ENCODE measurements around the gene POP7. TPM values are rescaled to one million over a fixed set of nuclear protein-coding genes. Genes with fewer than 3 reads are reported as not detected.

Gene POP7
- total RNA-seq, 1 experiment from 2014 or later, result 79.2 TPM

DNA sequence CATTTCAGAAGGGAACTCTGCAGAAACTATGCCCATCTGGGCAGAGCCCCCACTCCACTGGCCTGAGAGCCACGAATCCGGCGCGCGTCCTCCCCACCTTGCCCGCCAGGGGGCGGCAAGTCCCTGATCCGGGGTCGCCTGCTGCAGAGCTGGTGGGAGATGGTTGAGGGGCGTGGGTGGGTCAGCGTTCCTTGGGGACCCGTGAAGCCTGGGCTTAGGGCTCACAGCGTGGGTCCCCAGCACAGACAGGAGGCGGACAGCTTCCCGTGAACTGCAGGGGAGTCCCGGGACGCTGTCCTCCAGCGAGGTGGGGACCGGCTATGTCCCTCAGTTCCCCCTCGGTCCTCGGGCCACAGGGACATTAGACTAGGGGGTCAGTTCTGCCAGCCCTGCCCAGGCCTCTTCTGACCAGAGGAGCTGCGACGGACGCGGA lies 585 bp upstream of the POP7 start (continued):
- no peak for TF ChIP-seq CREM (CRISPR knock-in tag; IDR thresholded peaks at IDR 0.05)
- 0 out of 2 replicates have a peak, but pooled peaks have one; percentile 31 for TF ChIP-seq ESRRA (CRISPR knock-in tag; IDR thresholded peaks at IDR 0.05; ENCODE audit: borderline replicate concordance)
- no peak for TF ChIP-seq NR1H2 (CRISPR knock-in tag; IDR thresholded peaks at IDR 0.05)
- no peak for TF ChIP-seq ZNF263 (CRISPR knock-in tag; IDR thresholded peaks at IDR 0.05; ENCODE audit: low read depth)
- TF ChIP-seq NR2C2 (CRISPR knock-in tag; IDR thresholded peaks at IDR 0.05), result no peak
- TF ChIP-seq SOX15 (CRISPR knock-in tag; IDR thresholded peaks at IDR 0.05), result no peak
- no peak for TF ChIP-seq IRF2 (CRISPR knock-in tag; IDR thresholded peaks at IDR 0.05; ENCODE audit: borderline replicate concordance, low read depth)
- no peak for TF ChIP-seq NR3C1 (CRISPR knock-in tag; conservative IDR thresholded peaks at IDR 0.05; ENCODE audit: low read depth)
- no peak for TF ChIP-seq NFYB (CRISPR knock-in tag; conservative IDR thresholded peaks at IDR 0.05; ENCODE audit: low read depth)
- TF ChIP-seq, protein P1, sequence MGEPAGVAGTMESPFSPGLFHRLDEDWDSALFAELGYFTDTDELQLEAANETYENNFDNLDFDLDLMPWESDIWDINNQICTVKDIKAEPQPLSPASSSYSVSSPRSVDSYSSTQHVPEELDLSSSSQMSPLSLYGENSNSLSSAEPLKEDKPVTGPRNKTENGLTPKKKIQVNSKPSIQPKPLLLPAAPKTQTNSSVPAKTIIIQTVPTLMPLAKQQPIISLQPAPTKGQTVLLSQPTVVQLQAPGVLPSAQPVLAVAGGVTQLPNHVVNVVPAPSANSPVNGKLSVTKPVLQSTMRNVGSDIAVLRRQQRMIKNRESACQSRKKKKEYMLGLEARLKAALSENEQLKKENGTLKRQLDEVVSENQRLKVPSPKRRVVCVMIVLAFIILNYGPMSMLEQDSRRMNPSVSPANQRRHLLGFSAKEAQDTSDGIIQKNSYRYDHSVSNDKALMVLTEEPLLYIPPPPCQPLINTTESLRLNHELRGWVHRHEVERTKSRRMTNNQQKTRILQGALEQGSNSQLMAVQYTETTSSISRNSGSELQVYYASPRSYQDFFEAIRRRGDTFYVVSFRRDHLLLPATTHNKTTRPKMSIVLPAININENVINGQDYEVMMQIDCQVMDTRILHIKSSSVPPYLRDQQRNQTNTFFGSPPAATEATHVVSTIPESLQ (CRISPR knock-in tag; IDR thresholded peaks at IDR 0.05), result no peak
- no peak for TF ChIP-seq FOXK1 (CRISPR knock-in tag; IDR thresholded peaks at IDR 0.05)
- no peak for TF ChIP-seq RELA (CRISPR knock-in tag; IDR thresholded peaks at IDR 0.05; ENCODE audit: borderline replicate concordance)

DNA sequence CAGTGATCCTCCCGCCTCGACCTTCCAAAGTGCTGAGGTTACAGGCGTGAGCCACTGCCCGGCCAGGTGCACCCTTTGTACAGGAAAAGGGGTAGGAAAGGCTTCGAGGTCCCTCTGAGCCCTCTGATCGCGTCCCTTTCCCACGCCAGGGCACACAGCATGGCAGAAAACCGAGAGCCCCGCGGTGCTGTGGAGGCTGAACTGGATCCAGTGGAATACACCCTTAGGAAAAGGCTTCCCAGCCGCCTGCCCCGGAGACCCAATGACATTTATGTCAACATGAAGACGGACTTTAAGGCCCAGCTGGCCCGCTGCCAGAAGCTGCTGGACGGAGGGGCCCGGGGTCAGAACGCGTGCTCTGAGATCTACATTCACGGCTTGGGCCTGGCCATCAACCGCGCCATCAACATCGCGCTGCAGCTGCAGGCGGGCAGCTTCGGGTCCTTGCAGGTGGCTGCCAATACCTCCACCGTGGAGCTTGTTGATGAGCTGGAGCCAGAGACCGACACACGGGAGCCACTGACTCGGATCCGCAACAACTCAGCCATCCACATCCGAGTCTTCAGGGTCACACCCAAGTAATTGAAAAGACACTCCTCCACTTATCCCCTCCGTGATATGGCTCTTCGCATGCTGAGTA lies 871 bp downstream of the POP7 start:
- no peak for ATAC-seq
- ChIA-PET CTCF (interaction anchor here (1.6 to 3.6 kb wide), 7 partner anchors 16 to 146 kb away, joined by 5 to 119 read pairs (median 32); partner anchors contain the start of genes MOSPD3 and SLC12A9), POLR2A (interaction anchor here (0.7 to 2.3 kb wide), 3 partner anchors 12 to 146 kb away, joined by 3 to 30 read pairs (median 9); partner anchors contain the start of genes GIGYF1 and SLC12A9)
- H3K9me3 Mint-ChIP-seq, result no peaks in the 10 kb centered on the region
- peaks cover 8% of the 10 kb centered on the region for H3K4me1 Mint-ChIP-seq
- peaks cover 10% of the 10 kb centered on the region for H3K36me3 Mint-ChIP-seq
- peak overlapping the region; percentile 96 for H3K4me3 Mint-ChIP-seq
- DNase-seq (ENCODE audit: low spot score), result no peak
- no peaks in the 10 kb centered on the region for H3K27me3 Mint-ChIP-seq (ENCODE audit: low read depth)
- TF ChIP-seq, protein P2, sequence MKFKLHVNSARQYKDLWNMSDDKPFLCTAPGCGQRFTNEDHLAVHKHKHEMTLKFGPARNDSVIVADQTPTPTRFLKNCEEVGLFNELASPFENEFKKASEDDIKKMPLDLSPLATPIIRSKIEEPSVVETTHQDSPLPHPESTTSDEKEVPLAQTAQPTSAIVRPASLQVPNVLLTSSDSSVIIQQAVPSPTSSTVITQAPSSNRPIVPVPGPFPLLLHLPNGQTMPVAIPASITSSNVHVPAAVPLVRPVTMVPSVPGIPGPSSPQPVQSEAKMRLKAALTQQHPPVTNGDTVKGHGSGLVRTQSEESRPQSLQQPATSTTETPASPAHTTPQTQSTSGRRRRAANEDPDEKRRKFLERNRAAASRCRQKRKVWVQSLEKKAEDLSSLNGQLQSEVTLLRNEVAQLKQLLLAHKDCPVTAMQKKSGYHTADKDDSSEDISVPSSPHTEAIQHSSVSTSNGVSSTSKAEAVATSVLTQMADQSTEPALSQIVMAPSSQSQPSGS (CRISPR knock-in tag; IDR thresholded peaks at IDR 0.05; ENCODE audit: borderline replicate concordance, low read depth), result no peak
- TF ChIP-seq, protein P3, sequence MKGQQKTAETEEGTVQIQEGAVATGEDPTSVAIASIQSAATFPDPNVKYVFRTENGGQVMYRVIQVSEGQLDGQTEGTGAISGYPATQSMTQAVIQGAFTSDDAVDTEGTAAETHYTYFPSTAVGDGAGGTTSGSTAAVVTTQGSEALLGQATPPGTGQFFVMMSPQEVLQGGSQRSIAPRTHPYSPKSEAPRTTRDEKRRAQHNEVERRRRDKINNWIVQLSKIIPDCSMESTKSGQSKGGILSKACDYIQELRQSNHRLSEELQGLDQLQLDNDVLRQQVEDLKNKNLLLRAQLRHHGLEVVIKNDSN (CRISPR knock-in tag; IDR thresholded peaks at IDR 0.05), result no peak
- TF ChIP-seq ZNF121 (CRISPR knock-in tag; IDR thresholded peaks at IDR 0.05), result peak; percentile 85
- peak; percentile 65; the same call in 1 of the 2 replicates for TF ChIP-seq PRDM15 (CRISPR knock-in tag; IDR thresholded peaks at IDR 0.05)
- no peak for TF ChIP-seq TP53 (CRISPR knock-in tag; IDR thresholded peaks at IDR 0.05)
- H3K27ac Mint-ChIP-seq, result peak overlapping the region; percentile 88

Measured in WTC11 (cell line).